K562 (cell line): ENCODE measurements around the gene MED29. TPM values are rescaled to one million over a fixed set of nuclear protein-coding genes. Genes with fewer than 3 reads are reported as not detected.

Source experiments
- ASH1L ChIP-seq: fragments of 450-650 bp; IDR thresholded peaks from 2 replicates; pipeline ENCODE4 v1.6.1; 2018; ENCODE audit warnings: borderline replicate concordance, mild to moderate bottlenecking, low read depth; ENCODE audit not compliant: partially characterized antibody
- BDP1 ChIP-seq: IDR thresholded peaks from 3 replicates; pipeline ENCODE4 v1.6.1; 2011; ENCODE audit not compliant: insufficient read length, insufficient read depth
- CBFA2T3 ChIP-seq: fragments of 450-650 bp; IDR thresholded peaks from 2 replicates; pipeline ENCODE4 v1.6.1; 2017
- CXXC5 ChIP-seq: fragments of 250-450 bp; sonication (Bioruptor Pico); IDR thresholded peaks from 2 replicates; pipeline ENCODE4 v1.8.0; 2022; ENCODE audit warnings: inconsistent platforms, mild to moderate bottlenecking, moderate library complexity
- GATA2 ChIP-seq: sonication (generic); formaldehyde crosslinking; IDR thresholded peaks from 2 replicates; pipeline ENCODE4 v1.4.0; 2020; ENCODE audit warnings: mild to moderate bottlenecking, missing genetic modification reagents
- LEF1 ChIP-seq: fragments of 450-650 bp; IDR thresholded peaks from 2 replicates; pipeline ENCODE4 v1.6.1; 2016; ENCODE audit warnings: mild to moderate bottlenecking
- NFRKB ChIP-seq: fragments of 450-650 bp; IDR thresholded peaks from 2 replicates; pipeline ENCODE4 v1.6.1; 2016; ENCODE audit warnings: low read depth
- TAL1 ChIP-seq: fragments of 450-650 bp; IDR thresholded peaks from 2 replicates; pipeline ENCODE4 v1.6.1; 2016; ENCODE audit warnings: mild to moderate bottlenecking
- XRCC4 ChIP-seq: IDR thresholded peaks from one replicate; pipeline ENCODE4 v1.6.1; 2011; ENCODE audit not compliant: insufficient read depth, insufficient read length; ENCODE audit errors: extremely low read depth
- ZNF23 ChIP-seq: fragments of 250-450 bp; sonication (Bioruptor Pico); IDR thresholded peaks from 2 replicates; pipeline ENCODE4 v1.4.0; 2020; ENCODE audit warnings: mild to moderate bottlenecking
- ZNF445 ChIP-seq: fragments of 250-450 bp; sonication (Bioruptor Pico); IDR thresholded peaks from 2 replicates; pipeline ENCODE4 v1.4.0; 2020; ENCODE audit warnings: low read depth, mild to moderate bottlenecking, moderate library complexity
- ZNF77 ChIP-seq: fragments of 250-450 bp; sonication (Bioruptor Pico); IDR thresholded peaks from 2 replicates; pipeline ENCODE4 v1.5.0; 2020
- polyA plus RNA-seq, 8 experiments: library from polyadenylated mRNA; depleted of rRNA in 4 of 8; stranded (reverse) in 5 of 8; unstranded in 3 of 8; fragments of >200 nt; fragmentation: Nextera tagmentation in 2 of 8; fragmentation: Illumina TruSeq in 1 of 8; extraction: Ambion mirVana in 2 of 8; extraction: Trizol in 1 of 8; gene quantifications; 2 replicates each; pipeline versions ENCODE4 v1.2.1 to v1.2.3, GENCODE V29; 2011 to 2014; ENCODE audit warnings: inconsistent platforms in 1 of 8, missing spikeins in 1 of 8
- total RNA-seq, 7 experiments: library from RNA; depleted of rRNA in 6 of 7; stranded (reverse); fragments of >200 nt in 6 of 7; fragmentation: Illumina TruSeq in 2 of 7; extraction: Trizol in 2 of 7; gene quantifications; 2 replicates each; pipeline versions ENCODE4 v1.2.1 to v1.2.3, GENCODE V29; 2011 to 2021; ENCODE audit warnings: low replicate concordance in 1 of 7
- TF ChIP-seq, protein P1 (sequence below), 2 experiments: fragments of 450-650 bp; IDR thresholded peaks; 2 replicates each; pipeline ENCODE4 v1.6.1; 2018; ENCODE audit warnings: mild to moderate bottlenecking in 2 of 2, low read depth in 1 of 2; ENCODE audit not compliant: partially characterized antibody in 2 of 2
- TF ChIP-seq, protein P2 (sequence below): fragments of 250-450 bp; sonication (Bioruptor Pico); IDR thresholded peaks from 2 replicates; pipeline ENCODE4 v1.4.0; 2020; ENCODE audit warnings: mild to moderate bottlenecking
- TF ChIP-seq, protein P3 (sequence below): fragments of 450-650 bp; IDR thresholded peaks from one replicate; pipeline ENCODE4 v1.6.1; 2018; ENCODE audit warnings: mild to moderate bottlenecking, moderate library complexity; ENCODE audit not compliant: partially characterized antibody
- TF ChIP-seq, protein P4 (sequence below): fragments of 200-800 bp; sonication (Bioruptor generic); IDR thresholded peaks from 2 replicates; pipeline ENCODE4 v1.6.1; 2017; ENCODE audit warnings: missing genetic modification characterization, missing compliant biosample characterization
- TF ChIP-seq, protein P5 (sequence below), 3 experiments: IDR thresholded peaks in 2 of 3; conservative IDR thresholded peaks in 1 of 3; 2 replicates each; pipeline ENCODE4 v1.5.1; 2011 to 2012; ENCODE audit warnings: low read length in 3 of 3, mild to moderate bottlenecking in 3 of 3, control low read depth in 2 of 3, improper control_type of control experiment in 1 of 3, inconsistent platforms in 1 of 3, low read depth in 1 of 3, mixed read lengths in 1 of 3, moderate library complexity in 1 of 3; ENCODE audit not compliant: insufficient read depth in 2 of 3

The MED29 gene
- total and polyA plus RNA-seq, 9 of the 15 experiments (the other 6 are each of a cell fraction or from before 2014, with no cell fraction given) = 1.8 to 22.6 (median 12.4) TPM

DNA sequence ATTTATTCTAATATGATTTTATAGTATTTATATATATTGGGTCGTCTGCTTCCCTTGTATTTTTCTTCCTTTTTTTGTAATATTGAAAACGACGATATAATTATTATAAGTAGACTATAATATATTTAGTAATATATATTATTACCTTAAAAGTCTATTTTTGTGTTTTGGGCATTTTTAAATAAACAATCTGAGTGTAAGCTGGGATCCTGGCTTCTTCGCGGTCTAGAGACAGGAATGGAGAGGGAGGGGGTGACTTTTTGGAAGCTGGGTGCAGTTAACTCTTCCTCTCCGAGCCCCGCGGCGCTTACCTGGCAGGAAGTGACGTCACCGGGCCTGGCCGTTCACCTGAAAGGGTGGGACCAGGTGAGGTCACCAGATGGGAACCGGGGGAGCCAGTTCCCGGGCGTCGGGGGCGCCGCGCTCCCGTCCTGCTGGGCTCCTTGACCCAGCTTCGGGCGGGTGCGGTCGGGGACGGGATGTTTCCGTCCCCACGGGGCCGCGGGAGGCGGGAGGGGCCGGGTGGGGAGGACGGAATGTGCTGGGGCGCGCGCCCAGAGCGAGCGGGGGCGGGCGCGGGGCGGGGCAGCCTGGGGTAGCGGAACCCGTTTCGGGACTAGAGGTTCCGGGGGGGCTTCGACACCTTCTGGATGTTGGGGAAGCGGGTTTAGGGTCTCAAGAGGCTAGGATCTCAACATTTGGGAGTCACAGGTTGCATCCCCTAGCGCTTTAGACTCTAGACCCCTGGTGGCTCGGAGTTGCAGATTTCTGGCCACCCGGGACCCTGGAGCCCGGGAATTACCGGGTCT is 18.2 kb downstream of the MED29 start (continued):
- TF ChIP-seq, protein P1, sequence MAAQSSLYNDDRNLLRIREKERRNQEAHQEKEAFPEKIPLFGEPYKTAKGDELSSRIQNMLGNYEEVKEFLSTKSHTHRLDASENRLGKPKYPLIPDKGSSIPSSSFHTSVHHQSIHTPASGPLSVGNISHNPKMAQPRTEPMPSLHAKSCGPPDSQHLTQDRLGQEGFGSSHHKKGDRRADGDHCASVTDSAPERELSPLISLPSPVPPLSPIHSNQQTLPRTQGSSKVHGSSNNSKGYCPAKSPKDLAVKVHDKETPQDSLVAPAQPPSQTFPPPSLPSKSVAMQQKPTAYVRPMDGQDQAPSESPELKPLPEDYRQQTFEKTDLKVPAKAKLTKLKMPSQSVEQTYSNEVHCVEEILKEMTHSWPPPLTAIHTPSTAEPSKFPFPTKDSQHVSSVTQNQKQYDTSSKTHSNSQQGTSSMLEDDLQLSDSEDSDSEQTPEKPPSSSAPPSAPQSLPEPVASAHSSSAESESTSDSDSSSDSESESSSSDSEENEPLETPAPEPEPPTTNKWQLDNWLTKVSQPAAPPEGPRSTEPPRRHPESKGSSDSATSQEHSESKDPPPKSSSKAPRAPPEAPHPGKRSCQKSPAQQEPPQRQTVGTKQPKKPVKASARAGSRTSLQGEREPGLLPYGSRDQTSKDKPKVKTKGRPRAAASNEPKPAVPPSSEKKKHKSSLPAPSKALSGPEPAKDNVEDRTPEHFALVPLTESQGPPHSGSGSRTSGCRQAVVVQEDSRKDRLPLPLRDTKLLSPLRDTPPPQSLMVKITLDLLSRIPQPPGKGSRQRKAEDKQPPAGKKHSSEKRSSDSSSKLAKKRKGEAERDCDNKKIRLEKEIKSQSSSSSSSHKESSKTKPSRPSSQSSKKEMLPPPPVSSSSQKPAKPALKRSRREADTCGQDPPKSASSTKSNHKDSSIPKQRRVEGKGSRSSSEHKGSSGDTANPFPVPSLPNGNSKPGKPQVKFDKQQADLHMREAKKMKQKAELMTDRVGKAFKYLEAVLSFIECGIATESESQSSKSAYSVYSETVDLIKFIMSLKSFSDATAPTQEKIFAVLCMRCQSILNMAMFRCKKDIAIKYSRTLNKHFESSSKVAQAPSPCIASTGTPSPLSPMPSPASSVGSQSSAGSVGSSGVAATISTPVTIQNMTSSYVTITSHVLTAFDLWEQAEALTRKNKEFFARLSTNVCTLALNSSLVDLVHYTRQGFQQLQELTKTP (IDR thresholded peaks at IDR 0.05; ENCODE audit: low read depth in 1 of 2, partially characterized antibody in 2 of 2) = no peak
- TF ChIP-seq, protein P2, sequence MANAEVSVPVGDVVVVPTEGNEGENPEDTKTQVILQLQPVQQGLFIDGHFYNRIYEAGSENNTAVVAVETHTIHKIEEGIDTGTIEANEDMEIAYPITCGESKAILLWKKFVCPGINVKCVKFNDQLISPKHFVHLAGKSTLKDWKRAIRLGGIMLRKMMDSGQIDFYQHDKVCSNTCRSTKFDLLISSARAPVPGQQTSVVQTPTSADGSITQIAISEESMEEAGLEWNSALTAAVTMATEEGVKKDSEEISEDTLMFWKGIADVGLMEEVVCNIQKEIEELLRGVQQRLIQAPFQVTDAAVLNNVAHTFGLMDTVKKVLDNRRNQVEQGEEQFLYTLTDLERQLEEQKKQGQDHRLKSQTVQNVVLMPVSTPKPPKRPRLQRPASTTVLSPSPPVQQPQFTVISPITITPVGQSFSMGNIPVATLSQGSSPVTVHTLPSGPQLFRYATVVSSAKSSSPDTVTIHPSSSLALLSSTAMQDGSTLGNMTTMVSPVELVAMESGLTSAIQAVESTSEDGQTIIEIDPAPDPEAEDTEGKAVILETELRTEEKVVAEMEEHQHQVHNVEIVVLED (CRISPR knock-in tag) = no peak
- TF ChIP-seq ASH1L (no peak), ZNF445 (no peak), GATA2 (CRISPR knock-in tag) (no peak), LEF1 (no peak), TAL1 (no peak), CXXC5 (CRISPR knock-in tag) (peak; percentile 46), ZNF77 (CRISPR knock-in tag) (no peak), NFRKB (no peak), BDP1 (no peak), XRCC4 (no peak), CBFA2T3 (no peak), ZNF23 (CRISPR knock-in tag) (no peak)
- TF ChIP-seq, protein P3, sequence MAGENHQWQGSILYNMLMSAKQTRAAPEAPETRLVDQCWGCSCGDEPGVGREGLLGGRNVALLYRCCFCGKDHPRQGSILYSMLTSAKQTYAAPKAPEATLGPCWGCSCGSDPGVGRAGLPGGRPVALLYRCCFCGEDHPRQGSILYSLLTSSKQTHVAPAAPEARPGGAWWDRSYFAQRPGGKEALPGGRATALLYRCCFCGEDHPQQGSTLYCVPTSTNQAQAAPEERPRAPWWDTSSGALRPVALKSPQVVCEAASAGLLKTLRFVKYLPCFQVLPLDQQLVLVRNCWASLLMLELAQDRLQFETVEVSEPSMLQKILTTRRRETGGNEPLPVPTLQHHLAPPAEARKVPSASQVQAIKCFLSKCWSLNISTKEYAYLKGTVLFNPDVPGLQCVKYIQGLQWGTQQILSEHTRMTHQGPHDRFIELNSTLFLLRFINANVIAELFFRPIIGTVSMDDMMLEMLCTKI = no peak
- TF ChIP-seq, protein P4, sequence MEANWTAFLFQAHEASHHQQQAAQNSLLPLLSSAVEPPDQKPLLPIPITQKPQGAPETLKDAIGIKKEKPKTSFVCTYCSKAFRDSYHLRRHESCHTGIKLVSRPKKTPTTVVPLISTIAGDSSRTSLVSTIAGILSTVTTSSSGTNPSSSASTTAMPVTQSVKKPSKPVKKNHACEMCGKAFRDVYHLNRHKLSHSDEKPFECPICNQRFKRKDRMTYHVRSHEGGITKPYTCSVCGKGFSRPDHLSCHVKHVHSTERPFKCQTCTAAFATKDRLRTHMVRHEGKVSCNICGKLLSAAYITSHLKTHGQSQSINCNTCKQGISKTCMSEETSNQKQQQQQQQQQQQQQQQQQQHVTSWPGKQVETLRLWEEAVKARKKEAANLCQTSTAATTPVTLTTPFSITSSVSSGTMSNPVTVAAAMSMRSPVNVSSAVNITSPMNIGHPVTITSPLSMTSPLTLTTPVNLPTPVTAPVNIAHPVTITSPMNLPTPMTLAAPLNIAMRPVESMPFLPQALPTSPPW (CRISPR knock-in tag) = peak; percentile 96
- TF ChIP-seq, protein P5, sequence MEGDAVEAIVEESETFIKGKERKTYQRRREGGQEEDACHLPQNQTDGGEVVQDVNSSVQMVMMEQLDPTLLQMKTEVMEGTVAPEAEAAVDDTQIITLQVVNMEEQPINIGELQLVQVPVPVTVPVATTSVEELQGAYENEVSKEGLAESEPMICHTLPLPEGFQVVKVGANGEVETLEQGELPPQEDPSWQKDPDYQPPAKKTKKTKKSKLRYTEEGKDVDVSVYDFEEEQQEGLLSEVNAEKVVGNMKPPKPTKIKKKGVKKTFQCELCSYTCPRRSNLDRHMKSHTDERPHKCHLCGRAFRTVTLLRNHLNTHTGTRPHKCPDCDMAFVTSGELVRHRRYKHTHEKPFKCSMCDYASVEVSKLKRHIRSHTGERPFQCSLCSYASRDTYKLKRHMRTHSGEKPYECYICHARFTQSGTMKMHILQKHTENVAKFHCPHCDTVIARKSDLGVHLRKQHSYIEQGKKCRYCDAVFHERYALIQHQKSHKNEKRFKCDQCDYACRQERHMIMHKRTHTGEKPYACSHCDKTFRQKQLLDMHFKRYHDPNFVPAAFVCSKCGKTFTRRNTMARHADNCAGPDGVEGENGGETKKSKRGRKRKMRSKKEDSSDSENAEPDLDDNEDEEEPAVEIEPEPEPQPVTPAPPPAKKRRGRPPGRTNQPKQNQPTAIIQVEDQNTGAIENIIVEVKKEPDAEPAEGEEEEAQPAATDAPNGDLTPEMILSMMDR (IDR thresholded peaks at IDR 0.05 in 2 of 3, conservative IDR thresholded peaks at IDR 0.05 in 1 of 3; ENCODE audit: insufficient read depth in 2 of 3, low read depth in 1 of 3, low read length in 3 of 3) = 0 out of 6 replicates have a peak, but pooled peaks of 1 of the 3 experiments have one; percentile 1
